Osteocyte (in vitro differentiated cells): Measurements from ENCODE around the gene DNAI4. TPM values are rescaled to one million over a fixed set of nuclear protein-coding genes. Genes with fewer than 3 reads are reported as not detected.
"Not testable (repeated sequence)": the region's sequence is repeated elsewhere in the genome, so short reads cannot be mapped to it uniquely, and the experiment has no call there.

Experiments used
- DNase-seq: peaks from one replicate; pipeline ENCODE4 v3.0.0; 2021; ENCODE audit warnings: mixed read lengths; ENCODE audit not compliant: unreplicated experiment; ENCODE audit errors: extremely low spot score
- H3K27ac Mint-ChIP-seq: one replicate; pipeline ENCODE4 v1.8.0; 2021; ENCODE audit warnings: mild to moderate bottlenecking, mixed read lengths; ENCODE audit not compliant: unreplicated experiment
- H3K27me3 Mint-ChIP-seq: one replicate; pipeline ENCODE4 v1.8.0; 2021; ENCODE audit warnings: mixed read lengths; ENCODE audit not compliant: unreplicated experiment
- H3K36me3 Mint-ChIP-seq: one replicate; pipeline ENCODE4 v1.8.0; 2021; ENCODE audit warnings: mixed read lengths; ENCODE audit not compliant: unreplicated experiment
- H3K4me1 Mint-ChIP-seq: one replicate; pipeline ENCODE4 v1.8.0; 2021; ENCODE audit warnings: mixed read lengths; ENCODE audit not compliant: unreplicated experiment
- H3K4me3 Mint-ChIP-seq: one replicate; pipeline ENCODE4 v1.8.0; 2021; ENCODE audit warnings: mild to moderate bottlenecking, moderate library complexity, mixed read lengths; ENCODE audit not compliant: unreplicated experiment
- H3K9me3 Mint-ChIP-seq: one replicate; pipeline ENCODE4 v1.8.0; 2021; ENCODE audit warnings: mixed read lengths; ENCODE audit not compliant: unreplicated experiment
- total RNA-seq: library from RNA; stranded (reverse); gene quantifications from 2 replicates; pipeline ENCODE4 v1.2.1, GENCODE V29; 2021
- TF ChIP-seq, protein P1 (sequence below): fragments of 200-600 bp; sonication (generic); IDR thresholded peaks from 2 replicates; pipeline ENCODE4 v1.5.0; 2021; ENCODE audit warnings: antibody characterized with exemption, mild to moderate bottlenecking, moderate library complexity

Gene DNAI4
- total RNA-seq, 1 donor from 2014 or later = 8.9 TPM

DNA sequence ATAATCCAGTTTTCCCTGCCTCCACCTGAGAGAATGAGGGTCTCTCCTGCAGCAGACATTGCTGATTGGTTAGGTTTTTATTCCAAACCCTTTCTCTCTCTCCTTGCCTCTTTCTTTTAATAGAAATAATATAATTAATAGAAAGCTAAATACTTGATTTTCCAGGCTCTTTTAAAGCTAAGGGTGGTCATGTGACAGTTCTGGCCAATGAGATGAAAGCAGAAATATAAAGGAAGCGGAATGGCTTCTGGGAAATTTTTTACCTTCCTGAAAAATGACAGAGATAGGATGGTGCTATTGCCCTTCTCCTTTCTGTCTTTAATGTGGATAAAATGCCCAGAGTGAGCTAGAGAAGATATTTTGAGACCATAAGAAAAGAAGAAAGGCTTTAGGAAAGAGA lies 35.6 kb downstream of the DNAI4 start:
- Mint-ChIP-seq H3K27ac (no peak overlapping the region), H3K9me3 (peaks cover 4% of the 10 kb centered on the region), H3K27me3 (no peaks in the 10 kb centered on the region), H3K36me3 (peaks cover 6% of the 10 kb centered on the region), H3K4me1 (no peaks in the 10 kb centered on the region), H3K4me3 (no peak overlapping the region)
- DNase-seq = no peak
- TF ChIP-seq, protein P1, sequence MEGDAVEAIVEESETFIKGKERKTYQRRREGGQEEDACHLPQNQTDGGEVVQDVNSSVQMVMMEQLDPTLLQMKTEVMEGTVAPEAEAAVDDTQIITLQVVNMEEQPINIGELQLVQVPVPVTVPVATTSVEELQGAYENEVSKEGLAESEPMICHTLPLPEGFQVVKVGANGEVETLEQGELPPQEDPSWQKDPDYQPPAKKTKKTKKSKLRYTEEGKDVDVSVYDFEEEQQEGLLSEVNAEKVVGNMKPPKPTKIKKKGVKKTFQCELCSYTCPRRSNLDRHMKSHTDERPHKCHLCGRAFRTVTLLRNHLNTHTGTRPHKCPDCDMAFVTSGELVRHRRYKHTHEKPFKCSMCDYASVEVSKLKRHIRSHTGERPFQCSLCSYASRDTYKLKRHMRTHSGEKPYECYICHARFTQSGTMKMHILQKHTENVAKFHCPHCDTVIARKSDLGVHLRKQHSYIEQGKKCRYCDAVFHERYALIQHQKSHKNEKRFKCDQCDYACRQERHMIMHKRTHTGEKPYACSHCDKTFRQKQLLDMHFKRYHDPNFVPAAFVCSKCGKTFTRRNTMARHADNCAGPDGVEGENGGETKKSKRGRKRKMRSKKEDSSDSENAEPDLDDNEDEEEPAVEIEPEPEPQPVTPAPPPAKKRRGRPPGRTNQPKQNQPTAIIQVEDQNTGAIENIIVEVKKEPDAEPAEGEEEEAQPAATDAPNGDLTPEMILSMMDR = no peak

- no peaks in the 10 kb centered on the region for H3K4me1 Mint-ChIP-seq
- H3K27ac Mint-ChIP-seq = no peak overlapping the region
- no peaks in the 10 kb centered on the region for H3K27me3 Mint-ChIP-seq
Observed at GRCh38 chr1:66876664-66877063, 48.0 kb downstream of the DNAI4 start.

DNA sequence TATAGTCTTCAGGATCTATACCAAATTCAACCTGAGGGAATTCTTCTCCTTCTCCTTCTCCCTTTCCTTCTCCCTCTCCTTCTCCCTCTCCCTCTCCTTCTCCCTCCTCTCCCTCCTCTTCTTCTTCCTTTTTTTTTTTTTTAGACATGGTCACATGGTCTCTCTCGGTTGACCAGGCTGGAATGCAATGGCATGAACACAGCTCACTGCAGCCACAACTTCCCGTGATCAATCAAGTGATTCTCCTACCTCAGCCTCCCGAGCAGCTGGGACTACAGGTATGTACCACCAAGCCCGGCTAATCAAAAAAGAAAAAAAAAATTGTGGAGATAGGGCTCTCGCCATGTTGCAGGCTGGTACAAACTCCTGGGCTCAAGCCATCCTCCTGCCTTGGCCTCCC lies 51.5 kb downstream of the DNAI4 start:
- peaks cover 5% of the 10 kb centered on the region for H3K9me3 Mint-ChIP-seq
- no peaks in the 10 kb centered on the region for H3K27me3 Mint-ChIP-seq
- H3K36me3 Mint-ChIP-seq = no peaks in the 10 kb centered on the region

More at GRCh38 chr1:66876664-66877063, 48.0 kb downstream of the DNAI4 start:
- peaks cover 27% of the 10 kb centered on the region for H3K9me3 Mint-ChIP-seq
- TF ChIP-seq, protein P1 = no peak
- H3K36me3 Mint-ChIP-seq = peaks cover 5% of the 10 kb centered on the region
- no peak for DNase-seq
- no peak overlapping the region for H3K4me3 Mint-ChIP-seq

GRCh38 chr1:66872024-66872423 lies 52.6 kb downstream of the DNAI4 start:
- H3K36me3 Mint-ChIP-seq, H3K9me3 Mint-ChIP-seq, H3K4me3 Mint-ChIP-seq, H3K27ac Mint-ChIP-seq, DNase-seq, H3K27me3 Mint-ChIP-seq, H3K4me1 Mint-ChIP-seq: not testable (repeated sequence)

More for the DNA sequence above, 51.5 kb downstream of the DNAI4 start:
- Mint-ChIP-seq H3K4me3 (no peak overlapping the region), H3K4me1 (no peaks in the 10 kb centered on the region), H3K27ac (no peak overlapping the region)
- DNase-seq = no peak
- TF ChIP-seq, protein P1 = no peak

DNA sequence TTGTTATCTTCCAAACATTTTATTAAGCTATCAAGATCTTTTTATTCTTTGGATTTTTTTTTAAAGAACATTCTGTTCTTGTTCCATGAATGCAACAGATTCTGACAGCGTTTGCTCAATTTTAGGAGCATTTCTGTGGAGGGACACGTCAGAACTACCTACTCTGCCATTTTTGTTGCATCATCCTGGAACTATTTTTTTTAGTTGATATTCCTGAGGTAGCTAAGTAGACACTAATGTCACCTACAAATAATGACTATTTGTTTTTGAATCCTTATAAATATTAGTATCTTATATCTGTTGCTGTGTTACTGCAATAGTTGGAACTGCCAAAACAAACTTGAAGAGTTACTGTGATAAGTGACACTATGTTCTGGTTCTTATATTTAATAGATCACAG lies 57.2 kb downstream of the DNAI4 start:
- no peaks in the 10 kb centered on the region for H3K9me3 Mint-ChIP-seq
- no peak overlapping the region for H3K27ac Mint-ChIP-seq
- TF ChIP-seq, protein P1 = no peak
- no peak overlapping the region for H3K4me3 Mint-ChIP-seq
- H3K36me3 Mint-ChIP-seq = no peaks in the 10 kb centered on the region
- no peaks in the 10 kb centered on the region for H3K4me1 Mint-ChIP-seq
- H3K27me3 Mint-ChIP-seq = no peaks in the 10 kb centered on the region
- DNase-seq = no peak

DNA sequence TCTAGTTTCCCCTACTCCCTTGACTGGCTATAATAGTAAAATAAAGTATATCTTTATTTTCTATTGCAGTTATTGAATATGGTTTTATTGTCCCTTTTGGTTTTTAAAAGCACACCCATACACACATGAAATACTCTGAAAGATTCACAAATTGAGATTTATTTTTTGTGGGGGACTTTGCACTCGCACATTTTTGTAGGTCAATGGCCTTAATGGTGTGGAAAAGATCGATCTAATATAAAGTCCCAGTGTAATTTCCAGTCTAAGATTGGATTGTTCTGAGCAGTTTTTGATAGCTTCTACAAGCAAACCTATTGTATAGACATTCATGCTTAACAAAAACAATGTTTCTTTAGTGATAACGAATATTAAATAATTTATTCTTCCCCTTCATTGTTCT lies 64.1 kb downstream of the DNAI4 start:
- Mint-ChIP-seq H3K4me1 (peaks cover 3% of the 10 kb centered on the region), H3K27me3 (no peaks in the 10 kb centered on the region), H3K4me3 (no peak overlapping the region), H3K36me3 (no peaks in the 10 kb centered on the region), H3K9me3 (no peaks in the 10 kb centered on the region), H3K27ac (no peak overlapping the region)
- TF ChIP-seq, protein P1 = no peak
- DNase-seq = no peak
